HG02981 (cell line): ENCODE data around the gene RAD51.
A peak's percentile ranks its signal among the peaks of the same experiment; 100 is the strongest.

ENCODE experiments used
- ATAC-seq: cut with Tn5 transposase; IDR thresholded peaks from one replicate; pipeline ENCODE4 v1.9.1; 2021; ENCODE audit warnings: mild to moderate bottlenecking, moderate library complexity; ENCODE audit not compliant: unreplicated experiment

Gene RAD51

GRCh38 chr15:40721701-40722100 is 26.7 kb downstream of the RAD51 start:
- no peak for ATAC-seq

DNA sequence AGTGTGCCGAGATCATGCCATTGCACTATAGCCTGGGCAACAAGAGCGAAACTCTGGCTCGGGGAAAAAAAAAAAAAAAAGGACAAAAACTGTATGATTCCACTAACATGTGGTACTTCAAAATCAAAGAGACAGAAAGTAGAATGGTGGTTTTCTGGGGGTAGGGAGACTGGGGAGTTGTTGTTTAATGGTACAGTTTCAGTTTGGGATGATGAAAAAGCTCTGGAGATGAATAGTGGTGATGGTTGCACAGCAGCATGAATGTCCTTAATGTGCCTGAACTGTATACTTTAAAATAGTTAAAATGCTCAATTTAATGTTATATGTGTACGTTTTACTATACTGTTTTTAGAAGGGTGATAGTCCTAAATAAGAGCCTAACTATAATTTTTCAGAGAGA is 27.4 kb downstream of the RAD51 start:
- ATAC-seq = no peak

GRCh38 chr15:40722934-40723333 is 28.0 kb downstream of the RAD51 start:
- no peak for ATAC-seq

DNA sequence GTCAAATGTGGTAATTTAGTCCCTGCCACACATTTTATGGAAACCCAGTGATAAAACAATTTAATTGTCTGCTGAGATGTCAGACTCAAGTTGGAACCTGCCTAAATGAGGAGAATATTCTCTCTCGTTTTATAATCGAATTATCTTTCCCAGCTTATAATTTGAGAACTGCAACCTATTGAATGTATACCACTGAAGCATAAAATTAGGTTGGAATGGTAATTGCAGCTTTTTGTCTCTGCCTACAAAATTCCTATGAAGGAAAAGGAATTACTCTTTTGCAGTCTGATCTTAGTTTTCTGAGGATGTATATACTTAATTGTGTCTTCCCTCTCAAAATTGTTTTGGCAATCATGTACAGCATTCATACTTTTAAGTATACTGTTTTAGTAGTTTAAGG is 28.9 kb downstream of the RAD51 start:
- ATAC-seq = no peak

- ATAC-seq = no peak
These were observed 36.1 kb downstream of the RAD51 start for GRCh38 chr15:40731034-40731433.

GRCh38 chr15:40736575-40736974 is 41.6 kb downstream of the RAD51 start:
- no peak for ATAC-seq

- no peak for ATAC-seq
These were observed 42.1 kb downstream of the RAD51 start for GRCh38 chr15:40737048-40737447.

- no peak for ATAC-seq
These were observed 44.1 kb downstream of the RAD51 start for GRCh38 chr15:40739047-40739446.

- no peak for ATAC-seq
These were observed 44.9 kb downstream of the RAD51 start for GRCh38 chr15:40739854-40740253.

- no peak for ATAC-seq
These were observed 48.5 kb downstream of the RAD51 start for GRCh38 chr15:40743485-40743901.

GRCh38 chr15:40743921-40744814 is 49.2 kb downstream of the RAD51 start:
- no peak for ATAC-seq

- ATAC-seq = no peak
These were observed 49.8 kb downstream of the RAD51 start for GRCh38 chr15:40744815-40745152.

DNA sequence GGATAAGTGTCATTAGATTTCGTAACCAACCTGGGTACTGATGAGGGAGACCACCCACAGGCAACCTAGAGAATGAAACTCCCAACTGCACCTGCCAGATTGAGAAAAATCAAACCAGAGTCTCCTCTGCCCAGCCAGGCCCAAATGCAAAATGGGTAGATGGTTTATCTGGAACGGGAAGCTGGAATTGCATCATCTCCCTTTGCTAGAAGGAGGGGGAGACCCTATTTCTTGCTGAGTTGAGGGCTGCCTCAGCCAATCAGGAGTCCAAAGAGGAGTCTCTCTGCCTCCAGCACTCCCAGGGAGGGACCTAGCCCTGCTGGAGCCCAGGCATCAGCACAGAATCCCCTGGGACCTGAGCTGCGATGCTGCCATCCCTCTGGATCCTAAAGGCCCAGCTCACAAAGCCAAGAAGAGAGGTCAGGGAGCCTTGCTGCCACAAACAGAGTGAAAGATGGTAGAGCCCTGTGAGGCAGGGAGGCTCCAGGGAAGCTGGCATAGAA is 52.0 kb downstream of the RAD51 start:
- ATAC-seq = no peak

GRCh38 chr15:40747685-40748631 is 53.0 kb downstream of the RAD51 start:
- no peak for ATAC-seq

DNA sequence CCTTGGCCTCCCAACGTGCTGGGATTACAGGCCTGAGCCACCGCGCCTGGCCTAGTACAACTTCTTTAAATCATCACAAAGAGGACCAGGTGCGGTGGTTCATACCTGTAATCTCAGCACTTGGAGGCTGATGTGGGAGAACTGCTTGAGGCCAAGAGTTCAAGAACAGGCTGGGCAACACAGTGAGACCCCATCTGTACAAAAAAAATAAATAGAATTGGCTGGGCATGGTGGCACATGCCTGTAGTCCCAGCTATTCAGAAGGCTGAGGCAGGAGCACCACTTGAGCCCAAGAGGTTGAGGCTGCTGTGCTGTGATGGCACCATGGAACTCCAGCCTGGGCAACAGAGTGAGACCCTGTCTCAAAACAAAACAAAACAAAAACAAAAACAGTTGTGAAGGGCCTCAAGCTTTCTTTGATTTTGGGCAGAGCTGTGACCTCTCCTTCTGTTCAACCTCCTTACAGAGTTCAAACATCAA is 54.2 kb downstream of the RAD51 start:
- ATAC-seq = no peak

DNA sequence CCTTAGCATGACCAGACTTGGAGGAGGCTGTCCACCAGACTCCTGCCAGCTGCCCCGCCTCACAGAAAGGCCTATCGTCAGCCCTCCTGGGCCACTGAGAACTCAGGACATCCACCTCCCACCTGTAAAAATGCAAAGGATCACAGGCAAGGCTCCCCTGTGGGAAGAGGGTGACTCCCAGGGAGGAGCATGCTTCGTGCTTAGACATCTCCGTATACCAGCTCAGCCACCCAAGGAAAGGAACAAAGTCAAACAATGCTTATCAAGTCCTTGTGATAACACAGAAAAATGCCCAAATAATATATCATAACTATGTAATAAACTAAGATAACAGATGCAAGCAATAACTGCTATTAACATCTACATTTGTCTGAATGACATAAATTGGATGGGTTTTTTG is 55.9 kb downstream of the RAD51 start:
- no peak for ATAC-seq

- ATAC-seq = no peak
These were observed 56.8 kb downstream of the RAD51 start for GRCh38 chr15:40751745-40752144.

DNA sequence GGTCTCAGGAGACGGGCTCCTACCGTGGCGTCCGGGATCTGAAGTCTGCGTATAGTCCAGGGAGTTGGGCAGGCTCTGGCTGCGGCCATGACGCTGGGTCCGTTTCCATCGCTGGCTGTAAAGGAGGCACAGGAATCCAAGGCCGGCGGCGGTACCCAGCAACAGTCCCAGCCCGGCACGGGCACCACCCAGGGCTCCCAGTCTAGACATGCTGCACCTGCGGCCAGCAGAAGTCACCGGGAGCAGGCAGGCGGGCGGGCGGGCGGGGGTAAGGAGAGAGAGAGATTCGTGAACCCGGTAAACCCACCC is 59.6 kb downstream of the RAD51 start:
- ATAC-seq = no peak

- ATAC-seq = peak; percentile 80
These were observed 60.2 kb downstream of the RAD51 start, which contains the start of gene RMDN3 for GRCh38 chr15:40754883-40755811. RMDN3 (minus strand) TSS chr15:40755254; CDS start chr15:40754783, 471 bp downstream.

GRCh38 chr15:40755812-40756208 is 60.8 kb downstream of the RAD51 start:
- ATAC-seq = no peak
